ENCODE data around the gene MSI2.
"Not testable (repeated sequence)": the region's sequence is repeated elsewhere in the genome, so short reads cannot be mapped to it uniquely, and the experiment has no call there.

MSI2 gene

GRCh38 chr17:57489321-57489720 is 233.0 kb downstream of the MSI2 start:
- no peak for DNase-seq

GRCh38 chr17:57490111-57490845 is 234.0 kb downstream of the MSI2 start:
- DNase-seq: no peak

GRCh38 chr17:57490890-57491289 is 234.6 kb downstream of the MSI2 start:
- DNase-seq: no peak

GRCh38 chr17:57493171-57493570 is 236.8 kb downstream of the MSI2 start:
- DNase-seq: no peak

- no peak for DNase-seq
Observed at GRCh38 chr17:57493625-57494024, 237.3 kb downstream of the MSI2 start.

- DNase-seq: no peak
Observed at GRCh38 chr17:57494443-57494842, 238.1 kb downstream of the MSI2 start.

GRCh38 chr17:57495771-57496170 is 239.4 kb downstream of the MSI2 start:
- DNase-seq: no peak

GRCh38 chr17:57496382-57496781 is 240.1 kb downstream of the MSI2 start:
- DNase-seq: no peak

- DNase-seq: no peak
Observed at GRCh38 chr17:57498443-57498842, 242.1 kb downstream of the MSI2 start.

GRCh38 chr17:57499221-57499620 is 242.9 kb downstream of the MSI2 start:
- DNase-seq: not testable (repeated sequence)

- DNase-seq: no peak
Observed at GRCh38 chr17:57499648-57500049, 243.3 kb downstream of the MSI2 start.

GRCh38 chr17:57501016-57501415 is 244.7 kb downstream of the MSI2 start:
- no peak for DNase-seq

- DNase-seq: no peak
Observed at GRCh38 chr17:57502022-57502421, 245.7 kb downstream of the MSI2 start.

GRCh38 chr17:57502811-57503241 is 246.5 kb downstream of the MSI2 start:
- no peak for DNase-seq

- no peak for DNase-seq
Observed at GRCh38 chr17:57504208-57504607, 247.9 kb downstream of the MSI2 start.

- no peak for DNase-seq
Observed at GRCh38 chr17:57505841-57506773, 249.8 kb downstream of the MSI2 start.

GRCh38 chr17:57506774-57507127 is 250.4 kb downstream of the MSI2 start:
- no peak for DNase-seq

- no peak for DNase-seq
Observed at GRCh38 chr17:57507828-57508227, 251.5 kb downstream of the MSI2 start.

- DNase-seq: no peak
Observed at GRCh38 chr17:57508671-57509070, 252.3 kb downstream of the MSI2 start.

- DNase-seq: no peak
Observed at GRCh38 chr17:57511475-57512123, 255.3 kb downstream of the MSI2 start.

GRCh38 chr17:57512258-57512657 is 255.9 kb downstream of the MSI2 start:
- DNase-seq: no peak

GRCh38 chr17:57512691-57513090 is 256.4 kb downstream of the MSI2 start:
- no peak for DNase-seq

GRCh38 chr17:57513569-57513968 is 257.2 kb downstream of the MSI2 start:
- DNase-seq: no peak

- no peak for DNase-seq
Observed at GRCh38 chr17:57514614-57515013, 258.3 kb downstream of the MSI2 start.

Measured in stimulated activated CD4-positive, alpha-beta T cell treated with anti-CD3 and anti-CD28 coated beads, Interleukin-15, amount 100 ng/mL, for 24 hours (primary cell).